Subcutaneous adipose tissue (tissue), 4 donors: ENCODE measurements around the gene FAM131B. TPM values are rescaled to one million over a fixed set of nuclear protein-coding genes. Genes with fewer than 3 reads are reported as not detected.

ENCODE experiments used
- total RNA-seq, 4 donors: library from RNA; depleted of rRNA; stranded (reverse); fragments of >200 nt; gene quantifications; one replicate each; pipeline ENCODE4 v1.1.0, GENCODE V29; 2016
- TF ChIP-seq, protein P1 (sequence below): fragments of 450-650 bp; IDR thresholded peaks from one replicate; pipeline ENCODE4 v1.5.1; 2016; ENCODE audit warnings: low read depth, mild to moderate bottlenecking, control low read depth, antibody characterized with exemption, moderate library complexity

Gene FAM131B
- total RNA-seq, 4 donors from 2014 or later = 0.19 to 2.4 (median 0.22) TPM; not detected in 1

DNA sequence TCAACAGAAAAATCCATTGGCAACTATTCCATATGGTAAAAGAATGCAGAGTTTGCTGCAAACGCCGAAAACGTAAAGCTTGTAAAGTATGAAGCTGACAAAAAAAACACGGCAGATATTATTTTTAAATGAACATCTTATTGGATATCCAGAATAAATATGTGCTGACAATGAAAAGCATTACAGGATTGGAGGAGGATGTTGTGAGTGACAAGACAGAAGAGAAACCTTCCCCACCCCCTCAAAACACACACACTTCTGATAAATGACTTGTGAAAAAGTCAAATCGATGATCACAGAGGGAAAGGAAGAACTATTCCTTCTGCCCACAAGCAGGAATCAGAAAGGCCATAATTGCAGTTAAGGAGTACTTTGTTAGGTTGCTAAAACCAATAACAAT lies 14.6 kb downstream of the FAM131B start:
- TF ChIP-seq, protein P1, sequence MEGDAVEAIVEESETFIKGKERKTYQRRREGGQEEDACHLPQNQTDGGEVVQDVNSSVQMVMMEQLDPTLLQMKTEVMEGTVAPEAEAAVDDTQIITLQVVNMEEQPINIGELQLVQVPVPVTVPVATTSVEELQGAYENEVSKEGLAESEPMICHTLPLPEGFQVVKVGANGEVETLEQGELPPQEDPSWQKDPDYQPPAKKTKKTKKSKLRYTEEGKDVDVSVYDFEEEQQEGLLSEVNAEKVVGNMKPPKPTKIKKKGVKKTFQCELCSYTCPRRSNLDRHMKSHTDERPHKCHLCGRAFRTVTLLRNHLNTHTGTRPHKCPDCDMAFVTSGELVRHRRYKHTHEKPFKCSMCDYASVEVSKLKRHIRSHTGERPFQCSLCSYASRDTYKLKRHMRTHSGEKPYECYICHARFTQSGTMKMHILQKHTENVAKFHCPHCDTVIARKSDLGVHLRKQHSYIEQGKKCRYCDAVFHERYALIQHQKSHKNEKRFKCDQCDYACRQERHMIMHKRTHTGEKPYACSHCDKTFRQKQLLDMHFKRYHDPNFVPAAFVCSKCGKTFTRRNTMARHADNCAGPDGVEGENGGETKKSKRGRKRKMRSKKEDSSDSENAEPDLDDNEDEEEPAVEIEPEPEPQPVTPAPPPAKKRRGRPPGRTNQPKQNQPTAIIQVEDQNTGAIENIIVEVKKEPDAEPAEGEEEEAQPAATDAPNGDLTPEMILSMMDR = no peak

DNA sequence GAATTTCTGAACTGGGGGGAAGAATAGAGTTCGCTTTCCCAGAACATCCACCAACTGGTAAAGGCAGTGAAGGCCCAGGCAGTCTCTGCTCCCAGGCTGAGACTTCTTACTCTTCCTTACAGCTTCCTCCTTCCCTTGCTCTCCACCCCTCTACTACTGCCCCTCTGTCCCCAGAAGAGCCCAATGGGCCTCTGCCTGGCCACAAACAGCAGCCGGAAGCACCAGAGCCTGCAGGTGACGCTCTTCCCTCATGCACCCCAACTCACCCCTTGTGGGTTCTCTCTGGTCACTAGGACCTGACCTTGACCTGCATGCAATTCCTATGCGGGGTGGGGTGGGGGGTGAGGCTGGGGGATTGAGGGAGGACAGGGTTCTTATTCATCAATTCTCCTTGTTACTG lies 16.5 kb downstream of the FAM131B start:
- TF ChIP-seq, protein P1 = no peak

DNA sequence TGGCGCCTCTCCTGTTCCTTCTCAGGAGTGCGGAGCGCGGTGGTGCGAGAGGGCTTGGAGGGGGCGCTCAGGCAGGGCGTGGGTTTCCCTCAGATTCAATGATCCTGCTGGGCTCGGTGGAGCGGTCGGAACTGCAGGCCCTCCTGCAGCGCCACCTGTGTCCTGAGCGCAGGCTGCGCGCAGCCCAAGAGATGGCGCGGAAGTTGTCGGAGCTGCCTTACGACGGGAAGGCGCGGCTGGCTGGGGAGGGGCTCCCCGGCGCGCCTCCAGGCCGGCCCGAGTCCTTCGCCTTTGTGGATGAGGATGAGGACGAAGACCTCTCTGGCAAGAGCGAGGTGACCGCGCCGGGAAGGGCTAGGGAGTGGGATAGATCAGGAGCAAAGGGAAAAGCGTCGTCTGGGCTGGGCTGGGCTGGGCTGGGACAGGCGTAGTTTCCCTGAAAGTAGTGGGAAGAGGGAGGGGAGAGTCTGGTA lies 17.0 kb downstream of the FAM131B start:
- TF ChIP-seq, protein P1 = no peak

DNA sequence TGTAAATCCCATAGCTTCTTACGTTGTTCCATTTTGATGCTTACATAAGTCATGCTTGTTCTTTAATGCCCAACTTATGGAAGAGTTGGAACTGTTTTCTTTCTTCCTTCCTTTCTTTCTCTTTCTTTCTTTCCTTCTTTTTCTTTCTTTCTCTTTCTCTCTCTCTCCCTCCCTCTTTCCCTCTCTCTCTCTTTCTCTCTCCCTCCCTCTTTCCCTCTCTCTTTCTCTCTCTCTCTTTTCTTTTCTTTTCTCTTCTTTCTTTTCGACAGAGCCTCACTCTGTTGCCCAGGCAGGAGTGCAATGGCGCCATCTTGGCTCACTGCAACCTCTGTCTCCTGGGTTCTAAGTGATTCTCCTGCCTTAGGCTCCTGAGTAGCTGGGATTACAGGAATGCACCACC lies 18.9 kb downstream of the FAM131B start:
- TF ChIP-seq, protein P1 = no peak

DNA sequence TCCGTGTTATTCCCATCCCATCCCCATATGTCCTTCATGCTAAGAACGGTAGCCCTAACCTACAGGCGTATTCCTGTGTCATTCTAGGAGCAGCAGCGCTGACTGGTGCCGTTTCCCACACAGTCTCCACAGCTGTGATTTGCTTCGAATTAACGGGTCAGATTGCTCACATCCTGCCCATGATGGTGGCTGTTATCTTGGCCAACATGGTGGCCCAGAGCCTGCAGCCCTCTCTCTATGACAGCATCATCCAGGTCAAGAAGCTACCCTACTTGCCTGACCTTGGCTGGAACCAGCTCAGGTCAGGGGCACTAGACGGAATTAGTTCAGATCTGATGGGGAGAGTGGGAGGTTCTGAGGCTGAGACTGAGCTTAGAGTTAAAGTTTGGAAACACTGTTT lies 20.7 kb downstream of the FAM131B start:
- TF ChIP-seq, protein P1 = no peak

DNA sequence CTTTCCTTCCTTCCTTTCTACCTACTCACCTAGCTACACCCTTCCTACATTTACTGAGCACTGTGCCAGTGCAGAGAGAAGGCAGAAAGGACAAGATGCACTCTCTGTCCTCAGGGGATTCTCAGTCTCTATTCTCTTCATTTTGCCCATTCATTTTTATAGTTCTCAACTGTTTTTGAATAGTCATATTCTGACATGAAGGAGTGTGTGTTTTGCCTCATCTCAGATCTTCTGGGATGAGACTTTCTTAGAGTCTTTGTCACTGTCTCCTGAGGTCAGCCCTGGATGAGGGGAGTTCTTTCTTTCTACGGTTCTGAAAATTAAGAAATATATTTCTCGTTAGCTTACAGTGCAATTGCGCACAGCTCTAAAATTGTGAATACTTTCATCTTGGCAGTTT lies 25.3 kb downstream of the FAM131B start:
- TF ChIP-seq, protein P1 = no peak

DNA sequence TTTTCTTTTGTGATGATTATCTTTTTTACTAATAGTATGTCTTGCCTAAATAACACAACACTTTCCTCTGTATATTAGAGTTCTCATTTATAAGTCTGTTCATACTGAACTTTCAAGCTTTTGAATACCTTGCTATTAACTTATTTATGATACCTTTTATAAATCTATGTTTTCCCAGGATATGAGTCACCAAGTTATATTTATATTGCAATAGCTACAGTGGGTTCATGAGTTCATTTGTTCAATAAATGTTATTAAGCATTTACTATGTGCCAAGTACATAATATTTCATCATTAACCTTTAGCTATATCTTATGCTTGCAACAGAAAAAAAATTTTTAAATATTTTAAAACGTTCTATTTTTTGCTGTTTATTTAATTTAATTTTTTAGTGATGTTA lies 28.3 kb downstream of the FAM131B start:
- TF ChIP-seq, protein P1 = no peak
